HG02759 (cell line): ENCODE data around the gene TPSD1.
"Not testable (repeated sequence)": the region's sequence is repeated elsewhere in the genome, so short reads cannot be mapped to it uniquely, and the experiment has no call there.

ENCODE experiments used
- ATAC-seq: cut with Tn5 transposase; IDR thresholded peaks from one replicate; pipeline ENCODE4 v1.9.1; 2021; ENCODE audit warnings: mild to moderate bottlenecking, moderate library complexity; ENCODE audit not compliant: unreplicated experiment

Gene TPSD1

GRCh38 chr16:1262210-1262845 is 6.5 kb downstream of the TPSD1 start:
- ATAC-seq, result no peak

GRCh38 chr16:1262846-1263221 is 7.0 kb downstream of the TPSD1 start:
- no peak for ATAC-seq

DNA sequence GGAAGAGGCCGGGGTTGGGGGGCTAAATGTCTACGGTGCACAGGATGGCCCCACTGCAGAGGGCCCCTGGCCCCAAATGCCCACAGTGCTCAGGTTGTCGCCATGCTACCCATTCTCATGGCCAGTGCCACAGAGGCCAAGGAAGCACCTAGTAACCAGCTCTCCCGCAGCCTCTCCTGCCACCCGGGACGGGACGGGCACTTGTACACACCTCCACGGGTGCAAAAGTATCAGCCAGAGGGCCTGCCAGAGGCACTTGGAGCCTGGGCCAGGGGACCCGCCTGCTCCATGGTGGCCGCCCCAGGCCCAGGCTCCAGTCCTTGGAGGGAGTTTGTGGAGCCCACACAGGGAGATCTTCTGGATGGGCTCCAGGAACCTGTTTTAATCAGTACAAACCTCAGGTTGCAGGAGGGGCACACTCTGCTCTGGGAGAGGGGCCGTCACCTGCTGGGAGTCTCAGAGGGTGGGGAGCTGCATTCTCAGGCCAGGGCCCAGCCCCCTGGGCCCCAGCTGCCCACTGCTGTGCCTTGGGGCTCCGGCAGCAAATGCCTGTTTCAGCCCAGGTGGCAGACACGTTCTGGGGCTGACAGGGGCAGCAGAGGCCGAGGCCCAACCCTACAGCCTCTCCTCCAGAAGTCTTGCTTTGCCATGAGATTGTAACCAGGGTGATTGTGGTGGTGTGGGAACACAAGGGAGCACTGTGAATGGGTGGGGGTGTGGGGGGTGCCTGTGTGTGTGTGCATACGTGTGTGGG is 7.9 kb downstream of the TPSD1 start:
- ATAC-seq, result no peak

- ATAC-seq, result no peak
These were observed 8.6 kb downstream of the TPSD1 start for GRCh38 chr16:1264345-1265089.

DNA sequence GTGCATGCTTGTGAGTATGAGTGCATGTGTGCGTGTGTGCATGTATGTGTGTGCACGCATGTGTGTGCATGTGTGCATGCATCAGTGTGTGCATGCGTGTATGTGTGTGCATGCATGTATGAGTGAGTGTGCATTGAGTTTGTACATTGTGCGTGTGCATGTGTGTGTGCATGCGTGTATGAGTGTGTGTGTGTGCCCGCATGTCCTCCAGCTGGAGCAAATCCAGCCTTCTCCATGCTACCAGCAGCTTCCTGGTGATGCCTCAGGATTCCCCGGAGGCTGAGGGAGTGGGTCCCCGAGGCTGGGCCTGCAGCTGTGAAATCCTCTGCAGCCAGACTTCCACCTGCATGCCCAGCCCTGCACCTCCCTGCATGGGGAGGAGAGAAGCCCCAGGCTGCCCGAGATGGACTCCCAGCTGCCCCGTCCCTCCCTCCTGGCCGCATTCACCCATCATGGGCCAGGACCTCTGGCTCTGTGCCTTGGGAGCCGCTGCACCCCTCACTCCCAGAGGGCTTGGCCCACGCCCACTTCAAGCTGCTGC is 9.3 kb downstream of the TPSD1 start:
- no peak for ATAC-seq

DNA sequence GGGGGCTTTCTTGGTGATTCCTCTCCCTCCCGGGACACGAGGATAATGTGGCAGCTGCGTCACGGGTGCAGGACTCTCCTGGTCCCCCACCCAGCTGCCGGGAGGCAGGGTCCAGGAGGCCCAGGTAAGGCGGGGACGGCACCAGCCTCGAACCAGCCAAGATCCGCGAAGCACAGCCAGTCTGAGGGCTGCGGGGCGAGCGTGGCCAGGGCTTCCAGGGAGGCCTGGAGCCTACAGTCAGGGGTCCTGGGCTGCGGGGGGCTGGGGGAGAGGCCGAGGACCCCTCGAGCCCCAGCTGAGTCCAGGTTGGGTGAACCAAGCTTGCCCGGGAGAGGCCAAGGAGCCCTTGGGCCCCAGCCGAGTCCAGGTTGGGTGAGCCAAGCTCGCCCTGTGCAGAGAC is 10.0 kb downstream of the TPSD1 start:
- ATAC-seq, result no peak

- ATAC-seq, result not testable (repeated sequence)
These were observed 13.5 kb downstream of the TPSD1 start for GRCh38 chr16:1269418-1269817.

GRCh38 chr16:1271380-1271723 is 15.5 kb downstream of the TPSD1 start:
- no peak for ATAC-seq

GRCh38 chr16:1271724-1272413 is 16.0 kb downstream of the TPSD1 start:
- ATAC-seq, result not testable (repeated sequence)

- no peak for ATAC-seq
These were observed 16.8 kb downstream of the TPSD1 start for GRCh38 chr16:1272453-1273198.

GRCh38 chr16:1273816-1274215 is 17.9 kb downstream of the TPSD1 start:
- no peak for ATAC-seq

DNA sequence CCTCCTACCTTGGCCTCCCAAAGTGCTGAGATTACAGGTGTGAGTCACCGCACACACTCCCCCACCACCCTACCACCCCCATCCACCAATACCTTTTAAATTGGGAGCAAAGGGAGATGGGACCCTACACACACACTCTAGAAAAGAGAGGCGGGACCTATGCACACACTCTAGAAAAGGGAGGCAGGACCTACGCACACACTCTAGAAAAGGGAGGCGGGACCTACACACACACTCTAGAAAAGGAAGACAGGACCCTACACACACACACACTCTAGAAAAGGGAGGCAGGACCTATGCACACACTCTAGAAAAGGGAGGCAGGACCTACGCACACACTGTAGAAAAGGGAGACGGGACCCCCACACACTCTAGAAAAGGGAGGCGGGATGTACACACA is 18.9 kb downstream of the TPSD1 start:
- no peak for ATAC-seq

DNA sequence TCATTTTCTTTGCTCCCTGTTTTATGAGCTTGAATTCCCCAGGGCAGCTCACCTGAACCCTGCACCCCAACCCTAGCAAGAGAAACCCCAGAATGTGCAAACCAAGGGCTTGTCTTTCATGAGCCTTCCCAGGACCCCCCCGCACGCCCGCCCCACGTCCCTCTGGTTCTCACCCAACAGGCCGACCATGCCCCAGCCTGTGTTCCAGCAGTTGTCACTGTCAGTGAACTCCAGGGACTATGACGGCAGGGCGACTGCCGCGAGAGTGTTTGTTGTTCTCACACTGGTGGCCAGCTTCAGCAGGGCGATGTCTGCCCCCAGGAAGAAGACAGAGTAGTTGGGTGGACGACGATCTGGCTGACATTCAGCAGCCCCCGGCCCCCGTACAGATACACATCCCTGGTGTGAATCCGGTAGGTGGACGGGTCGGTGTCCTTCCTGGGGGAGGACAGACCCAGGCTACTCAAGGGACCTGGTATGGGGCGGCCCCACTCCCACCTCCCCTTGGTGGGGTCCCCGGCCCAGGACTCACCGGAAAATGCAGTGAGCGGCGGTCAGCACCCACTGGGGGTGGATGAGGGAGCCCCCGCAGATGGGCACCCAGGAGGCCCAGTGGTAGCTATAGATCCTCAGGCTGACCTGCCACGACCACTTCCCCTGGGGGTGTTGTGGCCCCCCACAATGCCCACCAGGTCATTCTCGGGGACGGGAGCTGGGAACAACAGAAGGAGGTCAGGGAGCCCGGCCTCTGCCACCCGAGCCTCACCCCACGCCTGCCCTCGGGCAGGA is 20.1 kb downstream of the TPSD1 start:
- ATAC-seq, result no peak

DNA sequence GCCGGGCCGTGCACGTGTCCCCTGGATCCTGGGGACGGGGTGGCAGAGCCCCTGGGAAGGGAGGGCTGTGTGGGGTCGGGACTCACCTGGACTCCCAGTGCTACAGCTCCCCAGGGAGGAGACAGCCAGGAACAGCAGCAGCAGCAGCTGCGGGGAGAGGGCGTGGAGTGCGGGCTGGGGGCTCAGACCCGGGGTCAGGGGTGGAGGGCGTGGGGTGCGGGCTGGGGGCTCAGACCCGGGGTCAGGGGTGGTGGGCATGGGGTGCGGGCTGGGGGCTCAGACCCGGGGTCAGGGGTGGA is 20.7 kb downstream of the TPSD1 start:
- no peak for ATAC-seq

- ATAC-seq, result no peak
These were observed 21.3 kb downstream of the TPSD1 start for GRCh38 chr16:1277151-1277598.

DNA sequence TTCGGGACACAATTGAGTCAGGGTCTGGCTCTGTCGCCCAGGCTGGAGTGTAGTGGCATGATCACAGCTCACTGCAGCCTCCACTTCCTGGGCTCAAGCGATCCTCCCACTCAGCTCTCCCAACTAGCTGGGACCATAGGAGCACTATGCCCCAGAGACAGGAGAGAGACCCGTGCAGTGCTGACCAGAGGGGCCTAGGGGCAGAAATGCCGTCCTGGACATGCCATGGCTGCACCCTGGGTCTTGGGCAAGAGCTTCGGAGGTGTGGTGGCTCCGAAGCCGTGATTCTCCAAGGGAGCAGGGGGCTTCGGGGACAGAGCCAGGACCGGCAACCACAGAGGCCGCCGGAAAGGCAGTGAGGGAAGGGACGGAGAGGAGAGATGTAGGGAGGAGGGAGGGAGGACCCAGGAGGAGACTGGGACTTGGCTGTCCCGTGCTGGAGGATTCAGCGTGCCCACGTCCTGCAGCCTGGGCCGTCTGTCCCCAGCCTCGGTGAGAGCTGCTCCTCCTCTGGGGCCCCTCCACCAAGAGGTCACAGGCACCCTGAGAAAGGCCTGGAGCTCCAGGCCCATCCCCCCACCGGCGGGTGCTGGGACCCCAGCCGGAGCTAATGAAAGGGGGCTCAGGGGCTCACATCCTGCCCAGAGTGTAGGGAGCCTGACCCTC is 21.9 kb downstream of the TPSD1 start:
- no peak for ATAC-seq

DNA sequence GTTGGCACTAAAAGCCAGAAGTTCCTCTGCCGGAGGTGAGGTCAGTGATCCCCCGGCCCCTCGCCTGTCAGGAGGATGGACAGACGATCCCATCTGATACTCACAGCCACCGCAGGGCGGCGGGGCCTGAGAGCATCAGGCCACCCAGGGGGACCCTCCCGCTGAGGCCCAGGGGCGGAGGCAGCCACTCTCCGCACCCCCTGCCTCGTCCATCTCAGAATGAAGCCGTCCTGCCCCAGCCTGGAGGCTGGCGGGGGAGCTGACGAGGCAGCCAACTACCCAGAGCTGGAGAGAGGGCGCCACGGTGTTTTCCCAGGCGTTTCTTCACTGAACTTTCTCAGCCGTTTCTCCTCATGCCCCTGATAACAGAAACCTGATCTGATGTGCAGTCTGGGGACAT is 22.6 kb downstream of the TPSD1 start:
- no peak for ATAC-seq

DNA sequence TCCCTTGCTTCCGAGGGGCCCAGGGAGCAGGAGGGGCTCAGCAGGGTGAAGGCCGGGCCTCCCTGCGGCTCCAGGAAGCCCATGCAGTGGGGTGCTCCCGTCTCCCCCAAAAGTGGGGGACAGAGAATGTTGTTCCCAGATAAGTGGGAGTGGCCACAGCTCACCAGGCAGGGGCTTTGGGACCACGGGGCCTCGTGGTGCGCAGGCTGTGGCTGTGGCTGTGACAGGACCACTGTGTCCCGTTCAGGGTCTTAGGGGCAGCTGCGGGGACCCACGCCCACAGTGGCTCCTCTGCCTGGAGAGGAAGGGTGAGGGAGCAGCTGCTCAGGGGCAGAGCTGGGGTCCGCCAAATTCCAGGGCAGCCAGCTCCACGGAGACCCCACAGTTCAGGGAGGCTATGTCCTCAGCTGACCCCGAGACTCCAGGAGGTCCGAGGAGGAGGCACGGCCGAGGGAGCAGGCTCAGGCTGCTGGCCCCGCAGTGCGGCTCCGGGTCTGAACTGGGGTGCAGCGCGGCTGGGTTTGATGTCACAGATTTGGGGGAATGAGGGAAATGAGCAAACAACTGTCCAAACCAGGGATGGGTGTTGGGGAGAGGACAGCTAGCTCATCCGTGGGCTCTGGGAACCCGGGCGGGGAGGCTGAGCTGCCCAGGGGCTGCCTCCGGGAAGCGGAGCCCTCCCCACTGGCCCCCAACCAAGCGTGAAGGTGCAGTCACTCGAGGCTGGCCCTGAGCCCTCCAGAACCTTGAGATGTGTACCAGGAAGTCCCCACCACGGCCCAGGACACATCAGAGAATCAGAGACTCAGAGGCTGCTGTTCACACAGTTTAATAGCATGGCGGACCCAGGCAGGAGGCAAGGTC is 23.4 kb downstream of the TPSD1 start:
- no peak for ATAC-seq
